Muscle of arm (tissue), 12 donors: Measurements from ENCODE around the gene PCDH9. TPM values are rescaled to one million over a fixed set of nuclear protein-coding genes. Genes with fewer than 3 reads are reported as not detected.

Source experiments
- DNase-seq: peaks from one replicate; pipeline ENCODE4 v3.0.0-alpha.2; 2013
- polyA plus RNA-seq, 12 donors: library from polyadenylated mRNA; unstranded; fragments of 120-200 nt; gene quantifications; one replicate each; pipeline ENCODE4 v1.2.1, GENCODE V29; 2013; ENCODE audit not compliant: insufficient read length in 12 of 12

PCDH9 gene
- polyA plus RNA-seq, 12 donors: 2.8 to 4.3 (median 3.6) TPM; not detected in 1

DNA sequence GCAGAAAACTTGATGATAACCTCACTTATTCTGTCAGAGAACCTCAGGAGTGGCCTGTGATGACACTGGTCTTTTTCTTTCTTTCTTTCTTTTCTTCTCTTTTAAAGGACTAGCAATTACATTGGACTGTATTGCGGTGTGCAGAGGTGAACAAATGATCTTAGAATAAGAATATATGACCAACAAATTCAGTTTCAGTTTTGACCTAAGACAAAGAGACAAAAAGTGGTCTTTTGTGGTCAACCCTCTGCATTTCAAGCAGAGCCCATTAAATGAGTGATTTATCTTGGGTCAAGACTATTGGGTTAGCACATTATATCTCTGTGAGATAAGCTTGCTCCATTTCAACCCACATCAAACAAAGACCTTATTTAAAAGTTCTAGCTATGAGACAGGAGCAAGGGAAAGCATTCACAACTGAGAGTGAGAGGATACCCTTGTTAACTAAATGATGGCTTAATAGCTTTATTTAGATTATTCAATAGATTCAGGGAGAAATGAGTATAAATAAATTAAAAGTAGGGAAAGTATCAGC lies 644.4 kb downstream of the PCDH9 start:
- no peak for DNase-seq

DNA sequence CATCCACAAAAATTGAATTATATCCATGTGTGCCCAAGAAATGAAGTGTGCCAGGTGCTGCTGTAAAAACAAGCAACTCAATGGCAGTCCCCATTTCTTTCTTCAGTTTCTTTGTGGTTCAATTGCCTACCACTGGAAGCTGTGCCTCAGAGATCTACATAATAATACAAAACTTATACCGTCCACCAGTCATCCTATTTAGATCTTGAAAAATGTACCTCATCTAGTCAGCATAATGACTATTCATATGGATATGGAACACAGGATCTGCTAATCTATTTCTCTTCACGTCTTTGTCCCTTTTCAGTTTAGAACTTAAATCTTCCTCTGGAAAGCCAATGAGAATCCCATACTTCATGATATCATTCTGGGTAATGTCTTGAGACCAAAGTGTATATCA lies 648.5 kb downstream of the PCDH9 start:
- DNase-seq: no peak

DNA sequence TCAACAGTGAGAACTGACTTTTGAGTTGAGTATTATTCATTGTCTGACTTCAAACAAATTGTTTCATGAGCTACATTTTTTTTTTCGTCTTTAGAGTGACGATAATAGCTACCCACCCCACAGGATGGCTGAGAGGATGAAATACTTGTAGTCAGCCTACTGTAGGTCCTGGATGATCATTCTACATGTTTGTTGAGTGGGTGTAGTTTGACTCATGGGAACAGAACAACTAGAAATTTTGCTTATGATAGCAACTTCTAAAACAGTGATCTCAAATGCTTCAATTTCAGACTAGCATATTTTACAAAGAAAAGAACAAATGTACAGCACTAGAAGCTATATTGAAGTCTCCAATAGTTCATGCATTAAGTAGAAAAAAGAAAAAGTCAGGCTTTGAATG lies 651.8 kb downstream of the PCDH9 start:
- no peak for DNase-seq

DNA sequence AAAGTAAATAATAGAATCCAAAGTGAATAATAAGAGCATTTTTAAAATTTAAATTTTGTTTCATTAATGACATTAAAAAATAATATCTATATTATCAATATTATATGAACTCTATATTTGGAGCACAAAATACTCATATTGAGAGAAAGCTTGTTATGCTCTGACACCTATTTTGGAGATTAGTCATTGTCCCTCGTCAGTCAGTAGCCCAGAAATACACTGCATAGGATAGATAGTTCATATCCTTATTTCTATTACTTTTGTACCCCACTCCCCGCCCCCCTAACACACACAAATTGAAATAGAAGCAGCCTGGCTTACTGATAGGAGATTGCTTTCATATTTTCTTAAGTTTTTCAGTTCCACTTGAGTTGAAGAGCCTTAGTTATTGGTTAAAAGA lies 652.8 kb downstream of the PCDH9 start:
- no peak for DNase-seq

DNA sequence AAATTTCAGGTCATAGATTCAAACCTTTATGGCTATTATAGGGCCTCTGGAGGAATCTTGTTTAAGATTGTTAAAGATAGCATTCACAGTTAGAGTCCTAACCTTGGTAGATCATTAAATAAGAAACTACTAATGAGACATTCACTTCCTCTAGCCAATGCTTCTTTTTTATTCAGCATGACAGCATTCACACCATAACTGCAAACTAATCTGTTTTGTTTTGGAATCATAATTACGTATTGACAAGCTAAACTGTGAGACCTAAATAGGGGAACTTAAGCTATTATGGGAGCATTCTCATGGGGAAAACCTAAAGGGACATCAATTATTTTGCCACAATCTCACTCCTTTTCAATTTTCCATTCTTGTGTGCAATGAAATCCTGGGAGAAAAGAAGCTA lies 653.8 kb downstream of the PCDH9 start:
- DNase-seq: no peak

DNA sequence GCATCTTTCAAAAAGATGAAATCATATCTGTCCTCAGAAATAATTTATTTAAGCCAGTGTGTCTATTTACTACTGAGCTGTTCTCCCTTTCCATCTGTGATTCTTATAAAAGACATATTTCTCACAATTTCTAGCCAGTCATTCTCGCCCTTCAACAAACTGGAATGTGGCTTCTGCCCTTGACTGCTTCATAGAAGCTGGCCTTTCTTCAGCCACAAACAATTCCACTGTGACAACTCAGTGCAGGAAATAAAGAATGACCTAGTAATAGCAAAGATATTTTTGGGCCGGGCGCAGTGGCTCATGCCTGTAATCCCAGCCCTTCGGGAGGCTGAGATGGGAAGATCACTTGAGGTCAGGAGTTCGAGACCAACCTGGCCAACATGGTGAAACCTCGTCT lies 655.5 kb downstream of the PCDH9 start:
- DNase-seq: no peak

DNA sequence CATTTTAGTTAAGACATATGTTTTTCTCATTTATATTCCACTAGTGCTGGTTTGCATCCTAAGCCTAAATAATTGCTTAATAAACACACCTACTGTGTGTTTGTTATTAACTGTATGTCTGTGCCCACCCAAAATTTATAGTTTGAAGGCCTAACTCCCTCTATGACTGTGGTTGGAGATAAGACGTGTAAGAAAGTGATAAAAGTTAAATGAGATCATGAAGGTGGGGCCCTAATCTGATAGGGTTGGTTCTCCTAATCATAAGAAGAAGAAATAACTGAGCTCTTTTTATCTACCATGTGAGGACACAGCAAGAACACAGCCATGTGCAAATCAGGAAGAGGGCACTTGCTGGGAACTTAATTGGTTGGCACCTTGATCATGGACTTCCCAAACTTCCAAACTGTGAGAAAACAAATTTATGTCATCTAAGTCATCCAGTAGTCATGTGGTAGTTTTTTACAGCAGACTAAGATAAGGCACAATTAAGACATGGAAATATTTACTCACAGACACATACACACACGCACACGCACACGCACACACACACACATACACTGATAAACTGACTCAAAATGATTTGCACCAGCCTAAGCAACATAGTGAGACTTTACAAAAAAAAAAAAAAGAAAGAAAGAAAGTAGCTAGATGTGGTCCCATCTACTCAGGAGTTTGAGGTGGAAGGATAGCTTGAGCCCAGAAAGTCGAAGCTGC lies 662.1 kb downstream of the PCDH9 start:
- no peak for DNase-seq

DNA sequence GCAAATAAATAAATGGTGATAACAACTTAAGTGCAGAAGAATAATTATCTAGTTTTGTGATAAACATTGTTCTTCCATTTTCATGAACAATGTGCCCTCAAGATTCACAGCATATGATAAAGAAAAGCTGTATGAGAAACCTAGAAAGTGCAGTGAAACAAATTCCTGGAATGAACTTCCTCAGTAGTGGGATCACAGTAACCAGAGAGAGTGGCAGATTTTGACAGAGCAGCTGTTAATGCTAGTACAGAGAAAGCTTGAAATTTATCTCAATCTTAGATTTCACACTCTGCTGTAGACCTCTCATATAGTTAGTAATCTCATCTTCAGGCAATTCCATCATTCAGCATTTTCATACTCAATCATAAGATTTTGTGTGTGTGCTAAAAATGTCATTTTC lies 664.9 kb downstream of the PCDH9 start:
- no peak for DNase-seq

DNA sequence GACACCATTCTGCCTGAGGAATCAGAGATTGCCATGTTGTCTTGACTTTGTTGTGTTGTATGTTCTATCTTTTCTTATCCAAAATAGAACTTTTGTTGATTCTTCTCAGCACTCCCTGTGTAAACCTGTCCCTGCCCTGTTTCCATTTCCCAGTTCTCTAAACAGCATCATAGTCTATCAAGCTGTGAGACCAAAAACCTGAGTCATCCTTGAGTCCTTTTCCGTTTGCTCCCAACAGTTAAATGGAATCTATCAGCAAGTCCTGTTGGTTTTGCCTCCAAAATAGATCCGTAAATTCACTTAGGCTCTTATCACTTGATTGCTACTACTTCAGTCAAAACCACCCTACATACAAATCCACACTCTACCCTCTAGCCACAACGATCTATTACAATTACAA lies 667.1 kb downstream of the PCDH9 start:
- no peak for DNase-seq

DNA sequence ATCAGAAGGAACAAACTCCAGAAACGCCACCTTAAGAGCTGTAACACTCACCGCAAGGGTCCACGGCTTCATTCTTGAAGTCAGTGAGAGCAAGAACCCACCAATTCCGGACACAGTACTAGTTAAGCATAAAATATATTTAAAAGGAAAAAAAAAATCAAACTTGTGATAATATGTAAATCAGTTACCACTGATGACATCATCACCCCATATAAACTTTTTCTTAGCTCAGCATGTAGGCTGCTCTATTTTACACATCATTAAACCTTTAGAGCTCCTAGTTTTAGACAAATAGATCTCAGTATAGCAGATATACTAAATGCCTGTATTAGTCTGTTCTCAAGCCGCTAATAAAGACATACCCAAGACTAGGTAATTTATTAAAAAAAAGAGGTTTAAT lies 668.1 kb downstream of the PCDH9 start:
- no peak for DNase-seq

DNA sequence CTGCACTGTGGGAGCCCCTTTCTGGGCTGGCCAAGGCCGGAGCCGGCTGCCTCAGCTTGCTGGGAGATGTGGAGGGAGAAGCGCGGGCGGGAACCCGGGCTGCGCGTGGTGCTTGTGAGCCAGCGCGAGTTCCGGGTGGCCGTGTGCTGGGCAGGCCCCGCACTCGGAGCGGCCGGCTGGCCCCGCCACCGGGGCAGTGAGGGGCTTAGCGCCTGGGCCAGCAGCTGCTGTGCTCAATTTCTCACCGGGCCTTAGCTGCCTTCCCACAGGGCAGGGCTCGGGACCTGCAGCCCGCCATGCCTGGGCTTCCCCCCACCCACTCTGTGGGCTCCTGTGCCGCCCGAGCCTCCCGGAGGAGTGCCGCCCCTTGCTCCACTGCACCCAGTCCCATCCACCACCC lies 669.1 kb downstream of the PCDH9 start:
- DNase-seq: no peak

DNA sequence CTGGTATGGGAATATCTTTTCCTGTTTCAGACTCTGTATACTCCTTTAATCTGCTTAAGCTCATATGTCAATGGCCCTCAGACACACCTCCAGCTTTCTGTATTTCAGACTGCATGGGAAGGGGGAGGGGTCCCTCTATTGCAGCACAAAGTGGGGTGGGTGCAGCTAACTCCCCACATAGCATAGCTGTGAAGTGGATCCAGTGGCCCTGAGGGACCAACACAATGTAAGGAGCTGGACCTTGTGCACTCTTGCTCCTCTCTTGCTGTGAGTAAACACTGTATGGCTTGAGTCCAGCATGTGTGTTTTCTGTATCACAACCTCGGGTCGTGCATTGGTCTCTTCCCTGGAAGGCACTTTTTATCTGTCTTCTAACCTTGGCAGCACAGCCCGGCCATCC lies 669.9 kb downstream of the PCDH9 start:
- no peak for DNase-seq

DNA sequence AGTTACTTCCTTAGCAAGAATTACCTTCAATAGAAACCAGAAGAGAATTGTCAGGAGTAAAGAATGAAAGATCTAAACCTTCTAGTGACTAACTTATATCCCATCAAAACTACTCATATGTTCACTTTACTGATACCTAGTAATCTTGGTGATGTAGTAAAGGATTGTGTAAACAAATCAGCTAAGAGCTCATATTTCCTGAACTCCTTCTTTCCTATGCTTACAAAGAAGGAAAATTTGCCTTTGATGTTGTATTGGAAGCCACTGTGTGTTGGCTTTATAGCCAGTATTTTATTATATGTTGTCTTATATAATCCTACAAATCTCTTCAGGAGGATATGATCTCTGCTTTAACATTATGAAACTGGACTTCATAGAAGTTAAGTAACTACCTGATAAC lies 671.0 kb downstream of the PCDH9 start:
- no peak for DNase-seq

DNA sequence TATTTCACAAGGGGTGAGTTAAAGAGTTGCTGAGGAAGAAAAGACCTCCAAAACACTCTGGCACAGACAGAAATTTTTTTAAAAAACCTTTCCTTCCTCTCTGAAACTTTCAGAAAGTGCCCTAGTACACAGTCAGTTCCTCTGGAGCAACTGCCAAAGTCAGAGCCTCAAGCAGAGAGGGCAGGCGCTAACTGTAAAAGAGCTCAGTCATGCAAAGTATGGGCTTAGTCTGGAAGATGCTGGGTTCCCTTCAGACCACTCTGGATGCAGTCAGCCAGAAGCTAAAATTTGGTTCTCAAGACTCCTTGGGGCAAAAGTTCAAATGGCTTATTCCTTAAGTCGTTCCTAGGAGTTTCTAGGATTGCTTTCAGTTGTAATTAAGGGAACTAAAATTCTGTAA lies 671.6 kb downstream of the PCDH9 start:
- DNase-seq: no peak

DNA sequence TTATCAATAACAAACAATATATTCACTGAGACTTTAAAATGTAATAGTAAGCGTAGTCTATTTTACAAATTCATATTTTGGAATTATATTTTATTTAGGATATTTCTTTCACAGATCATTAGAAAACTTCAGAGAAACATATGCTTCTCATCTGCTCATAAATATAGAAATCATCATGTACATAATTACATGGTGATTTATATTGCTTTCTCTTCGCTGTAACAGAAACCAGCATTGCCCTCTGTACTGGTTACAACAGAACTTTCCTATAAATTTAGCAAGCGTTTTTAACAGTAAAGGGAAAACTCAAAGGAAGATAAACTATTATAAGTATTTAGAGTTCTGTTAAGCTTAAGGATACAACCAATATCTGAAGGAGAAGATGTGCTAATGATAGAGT lies 672.8 kb downstream of the PCDH9 start:
- no peak for DNase-seq

DNA sequence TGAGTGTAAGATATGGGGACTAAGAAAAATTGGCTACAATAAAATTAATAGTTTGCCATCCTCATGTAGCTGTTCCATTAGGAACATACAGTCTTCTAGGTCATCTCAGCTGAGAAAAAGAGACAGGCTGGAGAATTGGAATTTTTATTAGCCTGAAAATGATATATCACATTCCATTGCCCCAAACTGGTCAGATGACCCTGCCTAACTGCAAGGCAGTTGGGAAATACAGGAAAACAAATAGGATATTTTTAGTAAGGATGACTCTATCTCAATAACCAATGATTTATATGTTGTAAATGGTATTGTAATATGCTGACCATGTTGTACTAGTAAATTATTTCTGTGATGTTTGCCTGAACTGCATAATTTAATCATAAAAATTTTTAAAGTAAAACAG lies 673.8 kb downstream of the PCDH9 start:
- DNase-seq: no peak

DNA sequence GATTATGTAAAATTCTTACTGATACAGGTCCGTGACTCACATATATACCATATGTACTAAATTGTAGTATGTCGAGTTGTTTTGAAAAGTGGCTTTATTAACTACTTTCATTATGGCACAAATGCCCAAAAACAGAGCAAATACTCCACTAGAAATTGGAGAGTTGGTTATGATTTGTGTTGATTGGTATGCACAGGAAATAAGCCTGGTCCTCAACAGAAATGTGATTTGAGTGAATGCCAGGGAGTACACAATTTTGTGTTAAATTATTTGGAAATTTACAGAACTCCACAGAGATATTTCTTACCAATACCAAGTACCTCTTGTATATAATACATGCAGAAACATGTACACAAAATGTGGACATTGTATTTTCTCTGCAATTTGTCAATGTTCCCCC lies 676.7 kb downstream of the PCDH9 start:
- no peak for DNase-seq

DNA sequence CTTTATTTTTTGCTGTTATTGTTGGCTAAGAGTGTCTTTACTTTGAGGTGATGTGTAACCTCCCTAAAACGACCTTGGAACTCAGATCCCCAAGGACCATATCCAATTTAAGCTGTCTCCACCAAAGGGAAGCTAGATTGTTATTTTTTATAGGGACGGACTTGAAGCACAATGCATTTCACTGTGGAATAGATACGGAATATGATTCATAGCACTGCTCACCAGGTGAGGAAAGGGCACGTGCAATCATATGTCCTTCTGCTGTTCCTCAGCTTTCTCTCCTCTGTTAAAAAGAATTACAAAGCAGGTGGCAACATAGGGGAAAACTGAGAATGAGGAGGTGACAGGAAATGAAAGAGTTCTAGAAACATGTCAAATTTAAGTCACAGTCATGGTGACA lies 679.0 kb downstream of the PCDH9 start:
- no peak for DNase-seq

DNA sequence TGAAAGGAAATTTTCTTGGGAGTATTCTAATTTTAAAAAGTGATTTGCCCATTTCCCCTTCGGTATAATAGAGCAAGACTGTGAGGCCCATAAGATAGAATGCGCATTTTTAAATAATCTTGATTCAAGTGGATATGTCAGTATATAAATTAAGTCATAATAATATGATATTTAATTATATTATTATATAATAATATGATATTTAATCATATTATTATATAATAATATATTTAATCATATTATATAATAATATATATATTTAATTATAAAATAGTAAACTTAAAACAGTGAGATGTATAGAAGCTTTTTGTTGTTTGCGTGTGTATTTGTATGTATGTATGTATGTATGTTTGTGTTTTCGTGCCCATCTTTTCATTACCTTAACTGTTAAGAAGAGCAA lies 682.5 kb downstream of the PCDH9 start:
- DNase-seq: no peak

DNA sequence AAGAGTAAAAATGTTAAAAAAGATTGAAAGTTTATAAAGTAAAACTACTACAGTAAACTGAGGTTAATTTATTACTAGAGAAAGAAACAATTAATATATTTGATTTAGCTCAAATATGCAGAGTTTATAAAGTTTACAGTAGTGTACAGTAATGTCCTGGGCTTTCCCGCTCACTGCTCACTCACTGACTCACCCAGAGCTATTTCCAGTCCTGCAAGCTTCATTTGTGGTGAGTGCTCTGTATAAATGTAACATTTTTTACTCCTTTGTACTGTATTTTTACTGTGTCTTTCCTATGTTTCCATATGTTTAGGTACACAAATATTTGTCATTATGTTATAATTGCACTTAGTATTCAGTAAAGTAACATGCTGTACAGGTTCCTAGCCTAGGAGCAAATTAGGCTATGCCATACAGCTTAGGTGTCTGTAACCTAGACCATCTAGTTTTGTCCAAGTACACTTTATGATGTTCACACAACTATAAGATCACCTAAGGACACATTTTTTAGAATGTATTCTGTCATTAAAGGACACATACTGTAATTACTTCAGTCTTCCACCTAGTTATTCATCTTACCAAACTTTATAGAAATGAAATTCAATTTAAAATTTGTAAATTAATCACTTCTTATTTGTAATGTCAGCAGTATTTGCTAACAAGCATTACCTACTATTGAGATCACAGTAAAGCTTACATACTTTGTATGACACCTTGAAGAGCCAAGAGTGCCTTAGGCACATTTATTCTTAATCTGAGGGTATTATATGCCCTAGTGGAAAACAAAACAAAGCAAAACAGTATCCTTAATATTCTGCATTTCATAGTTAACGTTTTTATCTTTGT lies 683.4 kb downstream of the PCDH9 start:
- DNase-seq: no peak

DNA sequence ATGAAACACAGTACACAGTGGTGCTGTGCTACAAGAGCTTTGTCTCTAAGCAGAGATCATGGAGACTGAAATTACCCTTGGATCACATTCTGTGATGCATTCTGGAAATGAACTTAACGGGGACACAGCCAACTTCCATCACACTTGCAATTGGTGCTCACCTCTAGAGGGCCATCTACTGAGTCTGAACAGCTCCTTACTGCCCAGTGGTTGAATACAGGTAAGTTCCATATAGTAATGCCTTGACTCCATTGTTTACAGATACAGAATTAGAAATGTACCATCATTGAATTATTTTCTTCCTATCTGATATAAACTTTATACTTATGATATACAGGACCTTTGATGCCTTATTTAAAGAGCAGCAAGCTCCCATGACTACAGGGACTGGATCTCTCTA lies 686.4 kb downstream of the PCDH9 start:
- no peak for DNase-seq

DNA sequence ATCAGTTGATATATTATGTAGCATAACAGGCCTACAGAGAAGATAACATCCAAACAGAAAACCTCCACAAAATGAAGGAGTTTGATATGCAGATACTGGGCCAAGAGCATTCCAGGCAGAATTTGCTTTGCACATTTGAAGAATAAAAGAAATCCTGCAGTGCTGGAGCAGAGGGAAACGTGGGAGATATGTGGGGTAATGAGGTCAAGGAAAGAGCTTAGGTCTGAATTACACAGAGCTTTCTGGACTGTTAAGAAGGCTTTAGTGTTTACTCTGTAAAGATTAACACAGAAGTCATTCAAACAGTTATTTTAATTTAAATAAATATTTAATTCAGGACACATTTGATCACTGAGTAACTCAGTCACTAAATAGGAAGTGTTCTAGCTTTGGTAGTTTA lies 692.7 kb downstream of the PCDH9 start:
- DNase-seq: no peak

DNA sequence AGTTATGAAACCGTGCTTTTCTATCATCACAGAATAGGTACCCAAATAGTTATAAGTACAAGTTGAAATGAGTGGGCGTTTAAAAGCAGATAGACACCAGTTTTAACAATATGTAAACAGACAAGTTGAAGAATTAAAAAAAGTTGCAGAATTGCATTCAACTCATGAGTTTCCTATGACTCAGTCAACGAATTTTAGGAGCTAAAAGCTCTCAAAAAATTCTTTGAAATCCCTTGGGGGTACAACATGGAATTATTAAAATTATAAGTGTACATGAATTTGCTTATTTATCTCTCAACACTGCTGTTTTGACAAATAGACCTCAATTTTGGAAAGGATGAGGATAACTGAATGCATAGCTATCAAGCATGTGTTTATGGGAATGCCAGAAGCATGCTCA lies 693.4 kb downstream of the PCDH9 start:
- DNase-seq: no peak
